DMS79 treated with DMSO at 0.1 percent for 48 hours (cell line): Measurements from ENCODE around the gene UBE2D2.
"Not testable (repeated sequence)": the region's sequence is repeated elsewhere in the genome, so short reads cannot be mapped to it uniquely, and the experiment has no call there.

Source experiments
- DNase-seq: peaks from one replicate; lab custom pipeline; 2025; lab: John Stamatoyannopoulos, UW

The UBE2D2 gene

DNA sequence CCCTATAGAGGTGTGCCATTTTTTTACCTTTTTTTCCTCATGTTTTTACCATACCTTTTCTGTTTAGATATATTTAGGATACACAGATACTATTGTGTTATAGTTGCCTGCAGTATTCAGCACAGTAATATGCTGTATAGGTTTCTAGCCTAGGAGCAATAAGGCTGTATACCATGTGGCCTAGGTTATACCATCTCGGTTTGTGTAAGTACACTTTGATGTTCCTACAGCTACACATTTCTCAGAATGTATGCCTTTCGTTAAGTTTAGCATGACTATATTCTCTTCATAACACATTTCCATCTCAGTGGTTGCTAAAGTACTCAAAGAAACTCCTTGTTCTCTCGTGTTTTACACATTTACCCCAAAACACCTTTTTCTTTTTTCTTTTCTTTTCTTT, 23.0 kb downstream of the UBE2D2 start:
- no peak for DNase-seq

DNA sequence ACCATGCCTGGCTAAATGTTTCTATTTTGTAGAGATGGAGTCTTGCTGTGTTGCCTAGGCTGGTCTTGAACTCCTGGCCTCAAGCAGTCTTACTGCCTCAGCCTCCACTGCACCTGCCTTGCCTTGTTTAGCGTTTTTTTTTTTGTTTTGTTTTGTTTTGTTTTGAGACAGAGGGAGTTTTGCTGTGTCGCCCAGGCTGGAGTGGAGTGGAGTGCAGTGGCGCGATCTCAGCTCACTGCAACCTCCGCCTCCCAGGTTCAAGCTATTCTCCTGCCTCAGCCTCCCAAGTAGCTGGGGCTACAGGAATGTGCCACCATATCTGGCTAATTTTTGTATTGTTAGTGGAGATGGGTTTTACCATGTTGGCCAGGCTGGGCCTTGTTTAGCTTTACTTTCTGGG, 27.0 kb downstream of the UBE2D2 start:
- not testable (repeated sequence) for DNase-seq

DNA sequence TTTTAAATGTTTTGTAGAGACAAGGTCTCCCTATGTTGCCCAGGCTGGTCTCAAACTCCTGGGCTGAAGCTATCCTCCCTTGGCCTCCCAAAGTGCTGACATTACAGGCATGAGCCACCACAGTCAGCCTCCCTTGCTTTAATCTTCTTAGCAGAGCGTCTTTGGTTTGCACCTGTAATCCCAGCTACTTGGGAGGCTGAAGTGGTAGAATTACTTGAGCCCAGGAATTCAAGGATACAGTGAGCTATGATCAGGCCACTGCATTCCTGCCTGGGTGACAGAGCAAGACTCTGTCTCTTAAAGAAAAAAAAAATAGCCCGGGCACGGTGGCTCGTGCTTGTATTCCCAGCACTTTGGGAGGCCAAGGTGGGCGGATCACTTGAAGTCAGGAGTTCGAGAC, 27.8 kb downstream of the UBE2D2 start:
- DNase-seq, result no peak

DNA sequence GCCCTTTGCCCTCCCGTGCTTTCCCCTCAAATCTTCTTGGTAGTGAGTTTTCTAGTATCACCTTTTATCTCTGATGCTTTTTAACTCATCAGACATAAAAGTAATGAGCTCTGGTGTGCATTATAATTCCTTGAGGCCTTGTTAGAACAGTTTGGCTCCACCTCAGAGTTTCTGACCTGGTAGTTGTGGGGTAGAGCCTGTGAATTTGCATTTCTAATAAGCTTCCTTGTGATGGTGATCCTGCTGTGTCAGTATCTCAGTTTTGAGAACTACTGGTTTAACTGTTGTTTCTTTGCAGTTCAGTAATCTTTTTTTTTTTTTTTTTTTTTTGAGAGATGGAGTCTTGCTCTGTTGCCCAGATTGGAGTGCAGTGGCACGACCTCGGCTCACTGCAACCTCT, 31.1 kb downstream of the UBE2D2 start:
- DNase-seq, result no peak

DNA sequence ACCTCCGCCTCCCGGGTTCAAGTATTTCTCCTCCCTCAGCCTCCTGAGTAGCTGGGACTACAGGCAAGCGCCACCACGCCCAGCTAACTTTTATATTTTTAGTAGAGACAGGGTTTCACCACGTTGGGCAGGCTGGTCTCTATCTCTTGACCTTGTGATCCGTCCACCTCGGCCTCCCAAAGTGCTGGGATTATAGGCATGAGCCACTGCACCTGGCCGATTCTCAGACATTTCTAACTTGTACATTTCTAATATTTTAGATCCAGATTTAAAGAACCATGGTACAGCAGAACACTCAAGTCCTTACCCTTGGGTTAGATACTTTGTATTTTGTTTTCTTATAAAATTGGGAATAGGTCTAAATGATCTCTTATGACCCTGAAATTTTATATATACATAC, 31.9 kb downstream of the UBE2D2 start:
- not testable (repeated sequence) for DNase-seq

DNA sequence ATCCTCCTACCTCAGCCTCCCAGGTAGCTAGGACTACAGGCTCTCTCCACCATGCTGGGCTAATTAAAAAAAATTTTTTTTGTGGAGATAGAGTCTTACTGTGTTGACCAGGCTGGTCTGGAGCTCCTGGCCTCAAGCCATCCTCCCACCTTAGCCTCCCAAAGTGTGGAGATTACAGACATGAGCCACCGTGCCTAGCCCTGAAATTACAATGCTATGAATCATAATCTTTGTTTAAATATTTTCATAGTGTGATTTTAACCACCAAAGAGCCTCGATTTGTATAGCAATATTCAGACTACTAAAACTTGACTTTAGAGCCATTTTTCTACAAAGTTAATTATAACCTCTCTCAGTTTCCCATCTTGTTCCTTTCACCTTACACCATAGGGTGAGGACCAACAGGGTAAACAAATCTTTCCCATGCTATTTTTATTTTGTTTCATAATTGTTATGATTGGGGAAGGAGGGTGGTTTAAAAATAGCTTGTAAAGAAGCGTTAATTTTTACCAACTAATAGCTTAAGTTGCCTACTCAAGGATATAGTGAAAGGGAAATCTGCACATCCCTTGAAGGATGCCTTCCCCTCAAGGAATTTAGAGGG, 32.7 kb downstream of the UBE2D2 start:
- no peak for DNase-seq

DNA sequence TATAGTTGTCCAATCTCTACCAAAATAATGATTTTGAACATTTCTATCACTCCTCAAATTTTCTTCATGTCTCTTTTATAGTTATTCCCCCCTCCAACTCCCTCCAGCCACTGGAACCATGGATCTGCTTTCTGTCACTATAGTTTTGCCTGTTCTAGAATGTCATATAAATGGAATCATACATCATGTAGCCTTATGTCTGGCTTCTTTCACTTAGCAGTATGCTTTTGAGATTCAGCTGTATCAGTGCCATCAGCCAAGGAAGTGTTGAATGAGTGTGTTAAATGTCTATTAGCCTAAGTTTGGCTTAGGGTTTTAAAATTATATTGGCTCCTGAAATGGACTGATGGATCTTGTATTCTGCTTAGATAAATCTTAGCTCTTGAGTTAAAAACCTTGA, 36.0 kb downstream of the UBE2D2 start:
- no peak for DNase-seq

DNA sequence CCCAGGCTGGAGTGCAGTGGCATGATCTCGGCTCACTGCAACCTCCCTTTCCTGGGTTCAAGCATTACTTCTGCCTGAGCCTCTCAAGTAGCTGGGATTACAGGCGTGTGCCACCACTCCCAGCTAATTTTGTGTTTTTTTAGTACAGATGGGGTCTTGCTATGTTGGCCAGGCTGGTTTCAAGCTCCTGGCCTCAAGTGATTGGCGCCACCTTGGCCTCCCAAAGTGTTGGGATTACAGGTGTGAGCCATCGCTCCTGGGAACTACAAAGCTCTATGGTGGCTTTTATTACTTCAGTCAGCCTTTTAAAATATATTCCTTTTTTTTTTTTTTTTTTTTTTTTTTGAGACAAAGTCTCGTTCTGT, 37.4 kb downstream of the UBE2D2 start:
- not testable (repeated sequence) for DNase-seq

DNA sequence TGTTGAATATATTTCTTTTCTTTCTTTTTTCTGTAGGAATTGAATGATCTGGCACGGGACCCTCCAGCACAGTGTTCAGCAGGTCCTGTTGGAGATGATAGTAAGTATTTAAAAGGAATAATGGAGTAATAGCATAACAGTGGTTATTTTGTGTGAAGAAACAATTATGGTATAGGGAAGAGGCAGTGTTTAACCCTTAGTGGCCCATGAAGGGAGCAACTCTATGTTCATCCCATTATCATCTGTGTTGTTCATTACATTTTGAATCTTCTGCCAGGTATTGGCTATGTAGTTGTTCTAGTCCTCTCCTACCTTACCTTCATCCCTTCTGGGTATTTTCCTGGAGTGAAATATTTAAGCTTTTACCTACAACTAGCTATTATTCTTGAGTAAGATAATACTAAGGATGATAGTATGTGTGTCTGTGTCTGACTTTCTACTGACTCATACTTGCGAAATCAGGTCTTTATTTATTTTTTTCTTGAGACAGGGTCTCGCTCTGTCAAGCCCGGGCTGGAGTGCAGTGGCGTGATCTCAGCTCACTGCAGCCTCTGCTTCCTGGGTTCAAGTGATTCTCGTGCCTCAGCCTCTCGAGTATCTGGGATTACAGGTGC, 39.3 kb downstream of the UBE2D2 start:
- no peak for DNase-seq

DNA sequence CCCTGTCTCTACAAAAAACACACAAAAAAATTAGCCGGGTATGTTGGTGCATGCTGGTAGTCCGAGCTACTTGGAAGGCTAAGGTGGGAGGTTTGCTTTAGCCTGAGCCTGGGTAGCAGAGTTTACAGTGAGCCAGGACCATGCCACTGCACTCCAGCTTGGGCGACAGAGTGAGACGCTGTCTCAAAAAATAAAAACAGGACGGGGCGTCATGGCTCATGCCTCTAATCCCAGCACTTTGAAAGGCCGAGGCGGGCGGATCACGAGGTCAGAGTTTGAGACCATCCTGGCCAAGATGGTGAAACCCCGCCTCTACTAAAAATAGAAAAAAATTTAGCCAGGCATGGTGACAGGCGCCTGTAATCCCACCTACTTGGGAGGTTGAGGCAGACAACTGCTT, 40.3 kb downstream of the UBE2D2 start:
- no peak for DNase-seq

DNA sequence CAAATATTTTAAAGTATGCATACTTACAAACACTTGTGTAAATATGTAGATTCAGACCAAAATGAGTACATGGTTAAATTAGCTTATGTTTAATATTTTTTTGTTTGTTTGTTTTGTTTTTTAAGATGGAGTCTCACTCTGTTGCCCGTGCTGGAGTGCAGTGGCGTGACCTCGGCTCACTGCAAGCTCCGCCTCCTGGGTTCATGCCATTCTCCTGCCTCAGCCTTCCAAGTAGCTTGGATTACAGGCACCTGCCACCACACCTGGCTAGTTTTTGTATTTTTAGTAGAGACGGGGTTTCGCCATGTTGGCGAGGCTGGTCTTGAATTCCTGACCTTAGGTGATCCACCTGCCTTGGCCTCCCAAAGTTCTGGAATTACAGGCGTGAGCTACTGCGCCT, 40.8 kb downstream of the UBE2D2 start:
- not testable (repeated sequence) for DNase-seq

DNA sequence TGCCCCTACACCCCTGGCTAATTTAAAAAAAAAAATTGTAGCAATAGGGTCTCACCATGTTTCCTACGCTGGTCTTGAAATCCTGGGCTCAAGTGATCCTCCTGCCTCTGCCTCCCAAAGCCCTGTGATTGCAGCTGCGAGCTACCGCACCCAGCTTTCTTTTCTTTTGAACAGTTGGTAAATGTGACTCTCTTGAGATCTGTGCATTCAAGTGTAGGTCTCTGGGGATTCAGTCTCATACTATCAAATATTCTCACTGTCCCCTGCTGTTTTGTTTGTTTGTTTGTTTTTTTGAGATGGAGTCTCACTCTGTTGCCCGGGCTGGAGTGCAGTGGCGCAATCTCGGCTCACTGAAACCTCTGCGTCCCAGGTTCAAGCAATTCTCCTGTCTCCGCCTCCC, 44.7 kb downstream of the UBE2D2 start:
- DNase-seq, result no peak

DNA sequence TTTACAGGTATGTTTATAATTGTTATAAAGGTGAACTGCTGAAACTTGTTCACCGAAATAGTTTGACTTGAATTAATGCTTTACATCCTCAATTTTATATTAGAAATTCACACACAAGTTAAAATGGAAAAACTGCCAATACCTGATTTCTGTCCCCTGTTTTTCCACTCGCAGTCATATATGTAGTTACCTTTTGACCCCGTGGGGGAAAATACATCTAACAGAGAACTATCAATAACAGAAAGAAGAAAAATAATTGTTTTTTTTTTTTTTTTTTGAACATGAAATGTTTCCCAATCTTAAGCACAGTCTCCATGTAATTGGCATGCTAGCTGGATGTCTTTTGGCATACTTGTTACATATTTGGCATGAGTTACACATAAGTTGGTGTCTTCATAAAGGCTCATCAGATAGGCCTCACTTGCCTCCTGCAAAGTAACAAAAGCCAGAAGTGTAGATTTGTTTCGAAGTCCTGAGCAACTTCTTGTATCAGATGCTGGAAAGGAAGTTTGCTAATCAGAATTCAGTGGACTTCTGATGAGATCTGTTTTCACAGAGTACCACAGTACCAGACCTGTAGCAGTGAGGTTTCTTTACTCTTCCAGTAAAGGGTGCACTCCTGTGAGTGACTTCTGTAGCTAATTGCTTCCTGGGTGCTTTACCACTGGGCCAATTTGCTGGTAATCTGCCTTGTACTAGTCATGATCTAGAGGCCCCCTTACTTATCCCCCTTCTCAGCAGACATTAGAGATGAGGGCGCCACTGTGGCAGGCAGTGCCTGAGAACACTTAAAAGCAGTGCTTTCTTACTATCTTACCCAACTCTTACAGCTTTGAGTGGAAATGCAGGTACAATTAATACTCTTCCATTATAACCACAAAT, 50.8 kb downstream of the UBE2D2 start:
- no peak for DNase-seq

DNA sequence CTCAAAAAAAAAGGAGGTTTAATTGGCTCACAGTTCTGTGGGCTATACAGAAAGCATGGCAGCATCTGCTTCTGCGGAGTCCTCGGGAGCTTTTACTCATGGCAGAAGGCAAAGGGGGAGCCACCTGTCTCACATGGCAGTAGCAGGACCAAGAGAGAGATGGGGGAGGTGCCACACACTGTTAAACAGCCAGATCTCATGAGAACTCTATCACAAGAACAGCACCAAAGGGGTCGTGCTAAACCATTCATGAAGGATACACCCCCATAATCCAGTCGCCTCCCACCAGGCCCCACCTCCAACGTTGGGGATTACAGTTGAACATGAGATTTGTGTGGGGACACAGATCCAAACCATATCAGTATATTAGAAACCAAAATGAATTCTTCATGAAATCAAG, 58.7 kb downstream of the UBE2D2 start:
- no peak for DNase-seq

DNA sequence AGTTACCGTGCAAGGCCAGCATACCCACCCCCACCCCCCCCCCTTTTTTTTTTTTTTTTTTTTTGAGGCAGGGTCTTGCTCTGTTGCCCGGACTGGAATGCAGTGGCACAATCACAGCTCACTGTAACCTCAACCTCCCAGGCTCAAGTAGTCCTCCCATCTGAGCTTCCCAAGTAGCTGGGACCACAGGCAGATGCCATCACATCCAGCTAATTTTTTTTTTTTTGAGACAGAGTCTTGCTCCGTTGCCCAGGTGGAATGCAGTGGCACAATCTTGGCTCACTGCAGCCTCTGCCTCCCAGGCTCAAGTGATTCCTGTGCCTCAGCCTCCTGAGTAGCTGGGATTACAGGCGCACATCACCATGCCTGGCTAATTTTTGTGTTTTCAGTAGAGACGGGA, 64.3 kb downstream of the UBE2D2 start:
- DNase-seq, result not testable (repeated sequence)

DNA sequence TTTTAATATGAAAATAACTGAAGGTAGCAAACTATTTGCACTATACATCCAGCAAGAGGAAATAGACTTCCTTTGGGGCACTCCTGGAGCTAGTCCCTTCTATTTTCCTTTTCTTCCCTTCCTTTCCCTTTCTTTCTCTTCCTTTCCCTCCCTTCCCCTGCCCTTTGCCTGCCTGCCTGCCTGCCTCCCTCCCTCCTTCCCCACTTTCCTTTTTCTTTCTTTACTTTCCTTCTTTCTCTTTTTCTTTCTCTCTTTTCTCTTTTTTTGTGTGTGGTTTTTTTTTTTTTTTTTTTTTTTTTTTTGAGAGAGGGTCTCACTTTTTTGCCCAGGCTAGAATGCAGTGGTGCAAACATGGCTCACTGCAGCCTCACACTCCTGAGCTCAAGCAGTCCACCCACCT, 69.7 kb downstream of the UBE2D2 start:
- no peak for DNase-seq

DNA sequence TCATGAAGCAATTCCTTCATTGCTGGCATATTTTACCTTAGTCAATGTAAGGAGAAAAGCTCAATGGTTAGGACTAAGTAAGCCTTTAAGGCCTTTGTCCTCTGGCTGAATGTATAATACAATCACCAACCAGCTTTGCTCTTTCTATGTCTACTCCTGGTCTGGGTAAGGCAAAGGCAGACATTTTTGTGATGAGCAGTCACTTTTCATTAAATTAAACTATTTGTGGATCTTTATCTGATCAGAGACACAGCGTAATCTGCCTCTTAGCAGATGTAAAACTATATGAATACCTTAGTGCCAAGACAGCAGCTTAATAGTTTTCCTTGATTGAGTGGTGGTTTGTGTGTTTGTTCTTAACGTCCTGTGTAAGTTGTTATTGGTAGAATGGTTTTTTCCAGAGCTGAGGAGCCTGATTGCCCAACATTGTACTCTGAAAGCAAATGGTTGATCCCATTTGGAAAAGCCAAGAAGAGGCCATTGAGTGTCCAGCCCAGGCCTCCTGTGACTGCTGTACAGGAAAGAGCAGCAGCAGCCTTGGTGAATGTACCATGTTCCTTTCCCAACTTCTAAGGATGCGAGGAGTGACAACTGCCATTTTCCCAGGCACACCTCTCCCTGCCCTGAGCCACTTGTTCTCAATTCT, 70.5 kb downstream of the UBE2D2 start:
- no peak for DNase-seq

DNA sequence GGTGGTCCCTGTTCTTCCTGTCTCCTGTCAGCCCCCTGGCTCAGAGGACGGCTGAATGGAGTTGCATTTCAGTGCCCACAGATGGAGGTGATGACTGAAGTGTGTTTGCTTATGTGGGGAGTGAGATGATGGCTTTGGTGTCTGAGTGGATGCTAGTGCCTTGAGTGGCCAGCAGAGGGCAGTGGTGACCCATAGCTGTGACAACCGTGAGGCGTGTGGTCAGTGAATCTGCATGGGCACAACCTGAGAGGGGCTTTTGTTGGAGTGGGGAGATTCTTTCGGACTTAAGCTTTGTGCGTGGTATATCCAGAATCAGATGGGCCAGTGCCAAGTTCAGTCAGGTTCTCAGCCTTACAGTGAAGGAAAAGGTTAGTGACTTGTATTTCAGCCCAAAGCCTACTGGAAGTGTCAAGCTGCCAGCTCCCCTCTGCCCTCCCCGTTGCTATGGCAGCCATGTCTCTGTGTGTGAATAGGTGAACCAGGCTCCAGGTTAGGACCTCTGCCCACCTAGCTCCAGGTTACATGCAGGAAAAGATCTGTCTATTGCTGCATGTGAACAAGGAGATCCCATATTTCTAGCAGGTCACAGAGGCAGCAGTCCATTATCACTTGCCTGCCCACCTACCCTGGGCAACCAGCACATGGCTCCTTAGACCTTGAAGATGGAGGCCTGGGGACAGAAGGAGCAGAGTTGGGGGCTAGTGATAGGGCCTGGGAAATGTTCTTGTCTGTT, 72.3 kb downstream of the UBE2D2 start:
- DNase-seq, result peak; percentile 39

DNA sequence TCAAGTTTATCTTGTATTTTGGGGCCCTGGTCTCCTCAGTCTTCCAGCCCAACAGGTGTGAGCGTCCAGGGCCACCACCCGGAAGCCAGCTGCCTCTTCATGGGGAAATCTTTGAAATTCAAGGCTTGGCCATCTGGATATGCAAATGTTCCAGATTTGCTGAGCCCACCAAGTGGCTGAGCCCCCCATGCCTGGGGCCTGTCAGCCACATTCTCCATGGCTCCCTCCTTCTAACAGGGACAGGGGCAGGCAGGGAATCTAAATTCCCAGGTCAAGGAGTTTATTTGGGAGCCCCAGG, 72.8 kb downstream of the UBE2D2 start:
- no peak for DNase-seq

DNA sequence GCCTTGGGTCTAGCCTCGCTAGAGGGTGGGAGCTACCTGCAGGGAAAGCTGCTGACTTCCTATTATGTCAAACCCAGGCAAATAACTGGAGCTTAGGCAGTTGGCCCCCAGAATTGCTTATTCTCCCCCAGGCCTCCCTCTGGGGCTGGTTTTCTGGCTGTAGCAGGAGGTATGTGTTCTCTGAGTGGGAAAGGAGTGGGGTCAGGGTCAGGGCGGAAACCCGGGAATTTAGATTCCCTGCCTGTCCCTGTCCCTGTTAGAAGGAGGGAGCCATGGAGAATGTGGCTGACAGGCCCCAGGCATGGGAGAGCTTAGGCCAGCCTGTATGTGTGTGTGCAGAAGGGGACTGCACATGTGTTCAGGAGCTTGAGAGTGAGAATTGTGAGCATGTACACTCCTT, 73.4 kb downstream of the UBE2D2 start:
- no peak for DNase-seq

DNA sequence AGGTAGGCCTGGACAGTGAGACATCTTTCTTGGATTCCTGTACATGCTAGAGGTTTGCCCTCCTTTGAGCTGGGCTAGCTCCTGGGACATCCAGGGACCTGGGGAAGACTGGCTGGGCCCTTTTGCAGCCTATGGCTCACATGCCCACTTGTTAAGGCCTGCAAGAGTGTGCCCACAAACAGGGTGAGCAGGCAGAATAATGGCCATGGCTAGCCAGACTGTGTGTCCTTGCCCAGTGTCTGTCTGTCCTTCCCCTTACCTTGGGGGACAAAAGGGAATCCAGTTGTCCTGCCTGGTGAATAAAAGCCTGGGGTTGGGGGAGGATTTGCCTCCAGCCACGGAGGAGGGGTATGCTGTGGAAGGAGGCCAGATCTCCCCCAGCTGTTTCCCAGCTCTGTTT, 74.1 kb downstream of the UBE2D2 start:
- no peak for DNase-seq

DNA sequence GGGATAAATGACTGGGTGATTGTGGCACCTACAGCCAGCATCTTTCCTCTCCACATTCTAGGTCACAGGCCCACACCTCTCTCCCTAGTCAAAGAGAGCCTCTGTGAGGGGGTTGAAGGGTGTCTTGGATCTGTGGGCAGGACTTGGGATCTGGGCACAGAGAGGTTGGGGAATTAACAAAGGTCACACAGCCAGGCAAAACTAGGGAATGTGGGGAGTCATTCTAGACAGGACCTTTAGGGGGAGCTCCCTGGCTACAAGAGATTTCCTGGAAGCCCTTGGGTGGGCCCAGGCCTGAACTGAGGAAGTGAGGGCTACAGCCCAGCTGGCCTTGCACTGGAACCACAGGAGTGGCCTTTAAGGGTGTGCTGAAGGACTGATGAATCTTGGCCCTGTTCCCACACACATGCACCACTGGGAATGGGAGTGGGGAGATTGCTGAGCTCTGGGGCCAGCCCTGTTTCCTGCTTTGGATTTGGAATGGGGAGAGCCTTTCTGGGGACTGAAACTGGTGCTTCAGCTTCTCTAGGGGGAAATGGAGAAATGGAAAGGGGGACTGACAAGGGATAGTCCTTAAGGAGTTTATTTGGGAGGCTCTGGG, 74.6 kb downstream of the UBE2D2 start:
- DNase-seq, result peak; percentile 70
